Adrenal gland (tissue), 12 donors: ENCODE results near the gene PRKCE. TPM values are rescaled to one million over a fixed set of nuclear protein-coding genes. Genes with fewer than 3 reads are reported as not detected.
A peak's percentile ranks its signal among the peaks of the same experiment; 100 is the strongest.

Experiments used
- DNase-seq, 7 donors: peaks; one replicate each; pipeline ENCODE4 v3.0.0-alpha.2; 2019 to 2020
- H3K27ac ChIP-seq, 5 donors: fragments of 200-600 bp; sonication (generic) in 4 of 5; 1 replicate in 3 of 5; 2 replicates in 2 of 5; pipeline versions ENCODE4 v1.5.1 to v1.8.0; 2016 to 2020; ENCODE audit warnings: mild to moderate bottlenecking in 1 of 5
- H3K27me3 ChIP-seq: fragments of 200-600 bp; 2 replicates; pipeline ENCODE4 v1.8.0; 2021
- H3K36me3 ChIP-seq, 2 donors: fragments of 200-600 bp; replicated peaks in 1 of 2; 1 replicate in 1 of 2; 2 replicates in 1 of 2; pipeline versions ENCODE4 v1.5.1 to v1.8.0; 2018 to 2022
- H3K4me1 ChIP-seq, 2 donors: fragments of 200-600 bp; replicated peaks in 1 of 2; 1 replicate in 1 of 2; 2 replicates in 1 of 2; pipeline versions ENCODE4 v1.5.1 to v1.8.0; 2018 to 2021
- H3K4me3 ChIP-seq, 4 donors: fragments of 200-600 bp; sonication (generic) in 3 of 4; one replicate each; pipeline ENCODE4 v1.5.1; 2016 to 2018
- H3K9me3 ChIP-seq, 3 donors: fragments of 200-600 bp; sonication (generic) in 1 of 3; replicated peaks in 1 of 3; 1 replicate in 2 of 3; 2 replicates in 1 of 3; pipeline versions ENCODE4 v1.5.1 to v1.8.0; 2016 to 2021
- POLR2A ChIP-seq, 2 donors: fragments of 450-650 bp; IDR thresholded peaks; one replicate each; pipeline ENCODE4 v1.6.1; 2017; ENCODE audit warnings: antibody characterized with exemption in 2 of 2, mild to moderate bottlenecking in 2 of 2, moderate library complexity in 1 of 2
- WGBS, 4 donors: extraction: QIAGEN DNeasy Blood & Tissue Kit in 2 of 4; methylation state at CpG; one replicate each; pipeline versions ENCODE4 v1.1.5 to v1.1.7; 2013 to 2017; 5-methylcytosine and 5-hydroxymethylcytosine counted together
- intact Hi-C, 2 donors: fragments of 100-400 bp; cut with DNase I; formaldehyde crosslinking; loops; one replicate each; pipeline versions ENCODE4 v1.14.1 to v1.15.0; 2022 to 2023
- polyA plus RNA-seq, 3 donors: library from polyadenylated mRNA; stranded (reverse); fragments of 200-250 nt in 2 of 3; fragments of 350-450 nt in 1 of 3; fragmentation: Illumina TruSeq in 1 of 3; extraction: RNeasy Lipid Tissue Mini Kit (QIAGEN cat#74804) in 1 of 3; gene quantifications; one replicate each; pipeline ENCODE4 v1.2.3, GENCODE V29; 2013 to 2014
- total RNA-seq, 9 donors: library from RNA; depleted of rRNA in 4 of 9; stranded (reverse); fragments of >200 nt in 4 of 9; fragments of 120-200 nt in 1 of 9; fragmentation: NEBNext Ultra II Directional in 1 of 9; extraction: Animal tissue kit (Norgen Biotek cat#: 25700) in 1 of 9; gene quantifications; one replicate each; pipeline versions ENCODE4 v1.1.0 to v1.2.4, GENCODE V29; 2013 to 2023
- TF ChIP-seq, protein P1 (sequence below), 6 experiments: fragments of 450-650 bp in 4 of 6; fragments of 200-600 bp in 2 of 6; sonication (generic) in 1 of 6; IDR thresholded peaks; 1 replicate in 5 of 6; 2 replicates in 1 of 6; pipeline versions ENCODE4 v1.5.1 to v1.8.0; 2016 to 2021; ENCODE audit warnings: antibody characterized with exemption in 6 of 6, mild to moderate bottlenecking in 2 of 6, moderate library complexity in 1 of 6
- donor health status: healthy with polysubstance abuse.
- donor health status: Bipolar disorder and iron deficiency.
- donor health status: DM: yes; HTN: yes; CAD: no.
- donor health status: DM: no; HTN: no; CAD: no.
- donor health status: DM: no; HTN: no; CAD: no.
- donor health status: DM: yes; HTN: yes; CAD: no.

The PRKCE gene
- total and polyA plus RNA-seq, 12 donors = 1.9 to 19.2 (median 8.0) TPM

DNA sequence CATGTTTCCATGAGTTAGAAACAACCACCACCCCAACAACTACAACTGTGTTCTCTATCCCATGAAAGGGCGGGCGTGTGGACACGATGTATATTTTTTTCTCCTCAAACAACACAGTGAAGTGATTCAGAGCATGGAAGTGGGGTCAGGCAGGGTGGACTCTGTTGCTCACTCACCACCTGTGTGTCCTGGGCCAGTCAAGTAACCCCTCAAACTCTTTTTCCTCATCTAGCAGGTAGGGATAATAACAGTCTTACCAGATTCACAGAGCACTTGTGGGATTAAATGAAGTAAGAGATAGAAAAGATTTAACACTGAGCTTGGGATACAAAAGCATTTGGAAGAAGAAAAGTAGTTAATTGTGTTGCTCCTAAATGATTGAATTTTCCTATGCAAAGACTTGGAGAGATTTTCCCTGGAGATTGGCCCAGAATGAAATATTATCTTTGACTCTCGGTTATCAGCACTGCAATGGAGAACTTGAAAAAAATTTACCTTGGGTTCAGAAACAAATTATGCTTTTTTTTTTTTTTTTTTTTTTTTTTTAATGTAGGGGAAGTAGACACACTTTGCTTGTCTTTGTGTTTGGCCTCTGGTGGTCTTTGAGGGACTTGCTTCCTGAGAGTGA is 483.9 kb downstream of the PRKCE start:
- peak overlapping the region in 4 of 5 donors; percentile 2 to 82 (median 31) for H3K27ac ChIP-seq
- 72 to 78% (median 77%) methylated on average over 4 of the region's 4 CpGs for WGBS, 4 donors
- TF ChIP-seq POLR2A (IDR thresholded peaks at IDR 0.05) = no peak
- TF ChIP-seq, protein P1, sequence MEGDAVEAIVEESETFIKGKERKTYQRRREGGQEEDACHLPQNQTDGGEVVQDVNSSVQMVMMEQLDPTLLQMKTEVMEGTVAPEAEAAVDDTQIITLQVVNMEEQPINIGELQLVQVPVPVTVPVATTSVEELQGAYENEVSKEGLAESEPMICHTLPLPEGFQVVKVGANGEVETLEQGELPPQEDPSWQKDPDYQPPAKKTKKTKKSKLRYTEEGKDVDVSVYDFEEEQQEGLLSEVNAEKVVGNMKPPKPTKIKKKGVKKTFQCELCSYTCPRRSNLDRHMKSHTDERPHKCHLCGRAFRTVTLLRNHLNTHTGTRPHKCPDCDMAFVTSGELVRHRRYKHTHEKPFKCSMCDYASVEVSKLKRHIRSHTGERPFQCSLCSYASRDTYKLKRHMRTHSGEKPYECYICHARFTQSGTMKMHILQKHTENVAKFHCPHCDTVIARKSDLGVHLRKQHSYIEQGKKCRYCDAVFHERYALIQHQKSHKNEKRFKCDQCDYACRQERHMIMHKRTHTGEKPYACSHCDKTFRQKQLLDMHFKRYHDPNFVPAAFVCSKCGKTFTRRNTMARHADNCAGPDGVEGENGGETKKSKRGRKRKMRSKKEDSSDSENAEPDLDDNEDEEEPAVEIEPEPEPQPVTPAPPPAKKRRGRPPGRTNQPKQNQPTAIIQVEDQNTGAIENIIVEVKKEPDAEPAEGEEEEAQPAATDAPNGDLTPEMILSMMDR (IDR thresholded peaks at IDR 0.05) = no peak
- no peaks in the 10 kb centered on the region for H3K36me3 ChIP-seq
- intact Hi-C loops = no loop called here
- peaks cover 0 to 25% of the 10 kb centered on the region in 2 donors for H3K4me1 ChIP-seq
- H3K4me3 ChIP-seq = no peak overlapping the region
- H3K27me3 ChIP-seq = no peaks in the 10 kb centered on the region
- H3K9me3 ChIP-seq = no peaks in the 10 kb centered on the region
- DNase-seq = no peak

DNA sequence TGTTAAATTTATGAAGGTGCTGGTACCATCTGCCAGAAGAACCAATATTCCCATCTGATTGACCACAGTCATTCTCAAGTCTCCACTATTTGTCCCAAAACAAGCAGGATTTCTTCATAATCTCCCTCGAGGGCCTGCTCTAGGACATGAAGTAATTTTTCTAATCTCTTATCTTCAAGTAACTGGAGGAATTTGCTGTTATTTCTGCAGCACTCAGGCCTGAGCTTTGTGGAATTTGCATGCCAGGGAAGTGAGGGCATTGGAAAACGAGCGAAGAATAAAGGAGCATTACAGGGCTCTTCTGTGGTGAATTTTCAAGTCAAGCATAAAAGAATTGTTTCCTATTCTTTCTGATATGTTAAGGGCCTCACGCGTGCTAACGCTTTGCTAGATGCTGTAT is 484.5 kb downstream of the PRKCE start:
- intact Hi-C loops = no loop called here
- TF ChIP-seq, protein P1 (IDR thresholded peaks at IDR 0.05) = no peak
- no peak for TF ChIP-seq POLR2A (IDR thresholded peaks at IDR 0.05)
- Histone ChIP-seq H3K4me3 (no peak overlapping the region), H3K9me3 (no peaks in the 10 kb centered on the region), H3K27me3 (no peaks in the 10 kb centered on the region), H3K36me3 (no peaks in the 10 kb centered on the region), H3K4me1 (peaks cover 0 to 25% of the 10 kb centered on the region in 2 donors), H3K27ac (peak overlapping the region in 3 of 5 donors; percentile 7 to 82 (median 36))
- peak in 5 of 7 donors; percentile 16 to 47 (median 32) for DNase-seq
- WGBS, 4 donors = 55 to 71% (median 66%) methylated on average over 6 of the region's 6 CpGs

DNA sequence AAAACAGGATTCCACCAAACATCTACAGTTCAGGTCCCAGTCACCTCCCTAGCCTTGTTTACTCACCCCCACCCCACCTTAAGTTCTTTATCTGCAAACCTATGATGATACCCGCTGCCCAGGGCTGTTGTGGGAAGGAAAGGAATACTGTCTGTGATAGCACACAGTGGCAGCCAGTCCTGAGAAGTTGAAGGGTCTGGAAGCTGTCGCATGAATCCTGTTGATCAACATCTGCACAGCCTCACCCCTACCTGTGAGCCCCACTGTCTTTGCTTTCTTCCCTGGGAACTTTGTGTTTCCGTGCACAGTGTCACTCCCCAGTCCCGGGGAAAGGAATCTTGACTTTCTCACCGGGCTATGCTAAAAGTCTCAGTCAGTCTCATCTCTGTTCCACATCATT is 485.0 kb downstream of the PRKCE start:
- TF ChIP-seq, protein P1 (IDR thresholded peaks at IDR 0.05) = no peak
- no peak for TF ChIP-seq POLR2A (IDR thresholded peaks at IDR 0.05)
- 86 to 92% (median 90%) methylated on average over 5 of the region's 5 CpGs for WGBS, 4 donors
- intact Hi-C loops = no loop called here
- Histone ChIP-seq H3K9me3 (no peaks in the 10 kb centered on the region), H3K27ac (peak overlapping the region in 3 of 5 donors; percentile 7 to 82 (median 36)), H3K27me3 (no peaks in the 10 kb centered on the region), H3K4me1 (peaks cover 0 to 25% of the 10 kb centered on the region in 2 donors), H3K36me3 (no peaks in the 10 kb centered on the region), H3K4me3 (no peak overlapping the region)
- DNase-seq = no peak

DNA sequence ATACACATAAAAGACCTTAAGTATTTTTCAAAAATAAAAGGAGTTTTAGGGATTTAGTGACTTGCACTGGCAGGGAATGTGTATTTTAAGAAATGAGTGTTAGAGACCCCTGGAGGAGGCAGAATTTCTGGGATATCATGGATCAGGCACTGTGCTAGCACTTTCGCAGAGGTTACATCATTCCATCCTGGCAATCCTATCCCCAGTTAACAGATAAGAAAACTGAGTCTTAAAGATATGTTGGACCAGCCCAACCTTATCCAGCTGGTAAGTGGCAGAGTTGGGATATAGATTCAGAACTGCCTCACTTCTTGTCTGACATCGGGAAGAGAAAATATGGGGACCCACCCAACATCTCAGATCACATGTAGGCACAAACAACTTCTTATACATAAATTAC is 485.5 kb downstream of the PRKCE start:
- peak overlapping the region in 1 of 5 donors; percentile 82 for H3K27ac ChIP-seq
- WGBS, 4 donors = 88 to 99% (median 96%) methylated on average over 2 of the region's 2 CpGs
- peaks cover 0 to 25% of the 10 kb centered on the region in 2 donors for H3K4me1 ChIP-seq
- H3K4me3 ChIP-seq = no peak overlapping the region
- no peak for DNase-seq
- intact Hi-C loops = no loop called here
- no peaks in the 10 kb centered on the region for H3K36me3 ChIP-seq
- H3K9me3 ChIP-seq = no peaks in the 10 kb centered on the region
- no peak for TF ChIP-seq POLR2A (IDR thresholded peaks at IDR 0.05)
- TF ChIP-seq, protein P1 (IDR thresholded peaks at IDR 0.05) = no peak
- no peaks in the 10 kb centered on the region for H3K27me3 ChIP-seq
